ENCODE results near the gene FZD2.

Gene FZD2

DNA sequence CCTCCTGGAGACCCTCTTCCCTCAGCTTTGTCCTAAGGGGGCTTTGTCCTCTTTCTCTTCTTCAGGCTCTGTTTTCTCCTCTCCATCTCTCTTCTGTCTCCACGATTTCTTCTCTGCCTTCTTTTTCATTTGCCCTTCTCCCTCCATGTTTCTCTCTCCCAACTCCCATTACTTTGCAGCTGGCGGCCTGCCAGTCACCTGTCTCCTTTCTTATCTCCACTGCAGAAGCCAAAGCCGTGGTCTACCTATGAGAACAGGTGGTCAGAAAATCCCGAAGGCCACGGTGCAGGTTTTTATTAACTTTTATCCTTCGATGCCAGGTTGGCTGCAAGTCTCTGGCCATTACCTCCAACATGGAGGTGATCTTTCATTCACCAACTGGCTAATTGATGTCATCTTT is 45.1 kb downstream of the FZD2 start:
- Histone ChIP-seq H3K79me1 (replicated peaks; ENCODE audit: low read length, poor library complexity, severe bottlenecking) (no peaks in the 10 kb centered on the region), H3K27me3 (ENCODE audit: control insufficient read depth in 1 of 2, insufficient read depth in 1 of 2, low read length in 2 of 2) (no peaks in the 10 kb centered on the region), H3K18ac (ENCODE audit: low read depth in 1 of 2, low read length in 2 of 2) (no peak overlapping the region), H4K8ac (ENCODE audit: low read length) (no peak overlapping the region), H3K14ac (ENCODE audit: low read length in 2 of 2) (no peak overlapping the region), H3K4me1 (ENCODE audit: control insufficient read depth, insufficient read depth, low read depth, low read length) (peaks cover 39% of the 10 kb centered on the region), H3K4me2 (ENCODE audit: low read length, poor library complexity, severe bottlenecking) (no peak overlapping the region), H3K9me3 (ENCODE audit: control insufficient read depth, low read length) (peaks cover 3% of the 10 kb centered on the region), H3K36me3 (ENCODE audit: control insufficient read depth in 1 of 2, insufficient read depth in 2 of 2, low read depth in 1 of 2, low read length in 2 of 2) (no peaks in the 10 kb centered on the region), H2BK15ac (ENCODE audit: low read depth, poor library complexity, severe bottlenecking) (no peak overlapping the region), H3K27ac (ENCODE audit: low read length, poor library complexity, severe bottlenecking) (no peak overlapping the region), H2BK120ac (ENCODE audit: low read depth, low read length) (no peak overlapping the region), H3K9ac (ENCODE audit: low read length) (no peak overlapping the region), H2AK5ac (ENCODE audit: low read length, severe bottlenecking) (no peak overlapping the region), H2BK12ac (ENCODE audit: low read length in 2 of 2) (no peak overlapping the region), H2BK5ac (ENCODE audit: low read depth, low read length, poor library complexity, severe bottlenecking) (no peak overlapping the region), H4K91ac (ENCODE audit: low read length) (no peak overlapping the region), H2AFZ (ENCODE audit: low read depth, low read length) (no peak overlapping the region), H3K4me3 (ENCODE audit: insufficient read depth in 1 of 2, low read depth in 1 of 2, low read length in 2 of 2) (no peak overlapping the region), H3K23ac (ENCODE audit: low read length in 2 of 2) (no peak overlapping the region), H3K4ac (ENCODE audit: low read depth in 1 of 2, low read length in 2 of 2) (no peak overlapping the region)
- no peak for DNase-seq
- 80% methylated on average over 5 of the region's 6 CpGs for WGBS

DNA sequence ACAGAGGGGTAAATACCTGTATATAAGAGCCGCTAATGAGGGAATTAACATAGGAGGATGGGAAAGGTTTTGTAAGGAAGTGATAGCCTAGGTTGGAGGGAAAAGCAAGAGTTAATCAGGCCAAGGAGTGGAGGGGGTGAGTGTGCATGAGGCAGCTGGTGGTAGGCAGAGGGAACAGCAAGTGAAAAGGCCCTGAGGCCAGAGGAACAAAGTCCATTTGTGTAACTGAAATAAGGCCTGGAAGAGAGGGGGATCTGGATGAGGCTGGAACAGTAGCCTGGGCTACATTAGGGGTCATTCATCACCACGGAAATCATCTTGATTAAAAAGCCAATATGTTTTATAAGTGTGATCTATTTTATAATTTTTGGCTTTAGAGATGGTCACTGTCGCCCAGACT is 45.7 kb downstream of the FZD2 start:
- Histone ChIP-seq H3K4me2 (ENCODE audit: low read length, poor library complexity, severe bottlenecking) (no peak overlapping the region), H2AK5ac (ENCODE audit: low read length, severe bottlenecking) (peak overlapping the region; percentile 33), H2BK120ac (ENCODE audit: low read depth, low read length) (no peak overlapping the region), H2BK5ac (ENCODE audit: low read depth, low read length, poor library complexity, severe bottlenecking) (no peak overlapping the region), H3K36me3 (ENCODE audit: control insufficient read depth in 1 of 2, insufficient read depth in 2 of 2, low read depth in 1 of 2, low read length in 2 of 2) (no peaks in the 10 kb centered on the region), H3K14ac (ENCODE audit: low read length in 2 of 2) (no peak overlapping the region), H3K4me3 (ENCODE audit: insufficient read depth in 1 of 2, low read depth in 1 of 2, low read length in 2 of 2) (no peak overlapping the region), H3K4ac (ENCODE audit: low read depth in 1 of 2, low read length in 2 of 2) (no peak overlapping the region), H3K79me1 (replicated peaks; ENCODE audit: low read length, poor library complexity, severe bottlenecking) (no peaks in the 10 kb centered on the region), H2AFZ (ENCODE audit: low read depth, low read length) (no peak overlapping the region), H3K23ac (ENCODE audit: low read length in 2 of 2) (no peak overlapping the region), H4K8ac (ENCODE audit: low read length) (no peak overlapping the region), H3K4me1 (ENCODE audit: control insufficient read depth, insufficient read depth, low read depth, low read length) (peaks cover 40% of the 10 kb centered on the region), H2BK15ac (ENCODE audit: low read depth, poor library complexity, severe bottlenecking) (no peak overlapping the region), H3K9ac (ENCODE audit: low read length) (no peak overlapping the region), H3K27me3 (ENCODE audit: control insufficient read depth in 1 of 2, insufficient read depth in 1 of 2, low read length in 2 of 2) (no peaks in the 10 kb centered on the region), H2BK12ac (ENCODE audit: low read length in 2 of 2) (no peak overlapping the region), H4K91ac (ENCODE audit: low read length) (no peak overlapping the region), H3K9me3 (ENCODE audit: control insufficient read depth, low read length) (peaks cover 3% of the 10 kb centered on the region), H3K18ac (ENCODE audit: low read depth in 1 of 2, low read length in 2 of 2) (no peak overlapping the region), H3K27ac (ENCODE audit: low read length, poor library complexity, severe bottlenecking) (no peak overlapping the region)
- DNase-seq, result no peak
- over 99% methylated on average over 3 of the region's 3 CpGs for WGBS

DNA sequence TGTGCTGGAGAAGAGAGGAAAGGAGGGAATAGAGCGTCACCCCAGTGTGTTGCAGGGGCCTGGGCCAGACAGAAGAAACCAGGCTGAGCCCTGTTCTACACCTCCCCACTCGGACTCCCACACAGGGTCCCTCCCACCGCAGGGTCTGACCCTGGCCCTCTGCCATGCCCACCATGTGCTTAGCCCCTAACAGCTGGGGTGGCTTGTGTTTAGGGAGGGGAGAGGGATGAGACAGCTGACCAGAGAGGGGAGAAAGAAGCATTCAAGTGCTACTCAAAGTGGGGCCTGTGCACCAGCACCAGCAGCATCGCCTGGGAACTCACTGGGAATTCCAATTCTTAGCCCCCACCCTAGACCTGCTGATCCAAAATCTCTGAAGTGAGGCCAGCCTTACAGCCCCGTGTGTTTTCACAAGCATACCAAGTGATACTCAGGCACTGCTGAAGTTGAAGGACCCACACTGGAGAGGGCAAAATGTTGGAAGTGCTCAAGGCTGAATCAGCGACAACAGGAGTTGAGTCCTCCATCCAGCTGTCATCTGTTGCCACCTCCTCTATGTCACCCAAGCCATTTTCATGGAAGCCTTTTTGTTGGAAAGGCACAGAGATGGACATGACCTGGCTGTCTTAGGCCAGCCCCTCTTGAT is 47.0 kb downstream of the FZD2 start:
- no peaks in the 10 kb centered on the region for H3K27me3 ChIP-seq (ENCODE audit: control insufficient read depth in 1 of 2, insufficient read depth in 1 of 2, low read length in 2 of 2)
- H3K9me3 ChIP-seq (ENCODE audit: control insufficient read depth, low read length), result peaks cover 3% of the 10 kb centered on the region
- H4K91ac ChIP-seq (ENCODE audit: low read length), result no peak overlapping the region
- H3K23ac ChIP-seq (ENCODE audit: low read length in 2 of 2), result no peak overlapping the region
- H2AFZ ChIP-seq (ENCODE audit: low read depth, low read length), result no peak overlapping the region
- H2BK12ac ChIP-seq (ENCODE audit: low read length in 2 of 2), result no peak overlapping the region
- no peaks in the 10 kb centered on the region for H3K79me1 ChIP-seq (replicated peaks; ENCODE audit: low read length, poor library complexity, severe bottlenecking)
- no peak overlapping the region for H3K4ac ChIP-seq (ENCODE audit: low read depth in 1 of 2, low read length in 2 of 2)
- no peak overlapping the region for H2BK15ac ChIP-seq (ENCODE audit: low read depth, poor library complexity, severe bottlenecking)
- H3K9ac ChIP-seq (ENCODE audit: low read length), result no peak overlapping the region
- H3K27ac ChIP-seq (ENCODE audit: low read length, poor library complexity, severe bottlenecking), result peak overlapping the region; percentile 8
- no peaks in the 10 kb centered on the region for H3K36me3 ChIP-seq (ENCODE audit: control insufficient read depth in 1 of 2, insufficient read depth in 2 of 2, low read depth in 1 of 2, low read length in 2 of 2)
- DNase-seq, result no peak
- H3K4me2 ChIP-seq (ENCODE audit: low read length, poor library complexity, severe bottlenecking), result no peak overlapping the region
- peak overlapping the region; percentile 21 for H2AK5ac ChIP-seq (ENCODE audit: low read length, severe bottlenecking)
- H3K4me3 ChIP-seq (ENCODE audit: insufficient read depth in 1 of 2, low read depth in 1 of 2, low read length in 2 of 2), result no peak overlapping the region
- no peak overlapping the region for H2BK5ac ChIP-seq (ENCODE audit: low read depth, low read length, poor library complexity, severe bottlenecking)
- no peak overlapping the region for H3K14ac ChIP-seq (ENCODE audit: low read length in 2 of 2)
- peaks cover 47% of the 10 kb centered on the region for H3K4me1 ChIP-seq (ENCODE audit: control insufficient read depth, insufficient read depth, low read depth, low read length)
- H4K8ac ChIP-seq (ENCODE audit: low read length), result no peak overlapping the region
- no peak overlapping the region for H2BK120ac ChIP-seq (ENCODE audit: low read depth, low read length)
- 90% methylated on average over 5 of the region's 6 CpGs for WGBS
- H3K18ac ChIP-seq (ENCODE audit: low read depth in 1 of 2, low read length in 2 of 2), result no peak overlapping the region

DNA sequence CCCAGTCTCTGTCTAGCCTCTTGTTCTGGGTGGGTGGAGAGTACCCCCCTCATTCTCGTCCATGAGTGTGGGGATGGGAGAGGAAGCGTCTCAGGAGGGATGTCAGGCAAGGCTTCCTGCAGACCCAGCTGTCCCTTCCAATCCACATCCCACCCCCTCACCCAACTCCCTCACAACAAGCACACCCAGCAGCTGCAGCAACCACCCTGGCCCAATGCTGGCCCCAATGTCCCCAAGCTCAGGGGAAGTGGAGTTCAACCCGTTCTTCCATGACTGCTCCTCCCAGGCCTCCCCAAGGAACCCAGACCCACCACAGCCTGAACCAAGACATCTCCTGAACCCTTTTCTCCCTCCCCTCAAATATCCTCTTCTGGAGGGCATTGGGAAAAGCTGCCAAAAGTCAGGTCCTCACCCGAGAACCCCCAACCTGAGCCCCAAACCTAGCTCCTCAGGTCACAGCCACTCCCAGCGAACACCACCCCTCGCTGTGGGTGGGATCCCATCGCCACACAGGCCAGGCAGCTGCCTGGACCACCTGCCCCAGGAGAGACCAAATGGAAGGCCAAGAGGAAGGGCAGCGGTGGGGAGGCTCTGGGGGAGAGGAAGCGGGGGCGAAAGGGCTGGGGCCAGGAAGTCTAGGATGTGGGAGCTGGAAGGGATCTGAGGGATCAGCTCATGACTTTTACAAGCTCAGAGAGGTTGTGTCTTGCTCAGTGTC is 47.6 kb downstream of the FZD2 start:
- no peak overlapping the region for H3K14ac ChIP-seq (ENCODE audit: low read length in 2 of 2)
- no peak overlapping the region for H2BK15ac ChIP-seq (ENCODE audit: low read depth, poor library complexity, severe bottlenecking)
- no peaks in the 10 kb centered on the region for H3K36me3 ChIP-seq (ENCODE audit: control insufficient read depth in 1 of 2, insufficient read depth in 2 of 2, low read depth in 1 of 2, low read length in 2 of 2)
- H3K9me3 ChIP-seq (ENCODE audit: control insufficient read depth, low read length), result peaks cover 3% of the 10 kb centered on the region
- DNase-seq, result no peak
- no peak overlapping the region for H3K4me2 ChIP-seq (ENCODE audit: low read length, poor library complexity, severe bottlenecking)
- H2AK5ac ChIP-seq (ENCODE audit: low read length, severe bottlenecking), result peak overlapping the region; percentile 21
- H3K4me1 ChIP-seq (ENCODE audit: control insufficient read depth, insufficient read depth, low read depth, low read length), result peaks cover 41% of the 10 kb centered on the region
- WGBS, result 94% methylated on average over 10 of the region's 10 CpGs
- H3K23ac ChIP-seq (ENCODE audit: low read length in 2 of 2), result no peak overlapping the region
- H3K9ac ChIP-seq (ENCODE audit: low read length), result no peak overlapping the region
- H4K8ac ChIP-seq (ENCODE audit: low read length), result no peak overlapping the region
- no peak overlapping the region for H3K4me3 ChIP-seq (ENCODE audit: insufficient read depth in 1 of 2, low read depth in 1 of 2, low read length in 2 of 2)
- no peak overlapping the region for H3K18ac ChIP-seq (ENCODE audit: low read depth in 1 of 2, low read length in 2 of 2)
- H2BK12ac ChIP-seq (ENCODE audit: low read length in 2 of 2), result no peak overlapping the region
- H3K27ac ChIP-seq (ENCODE audit: low read length, poor library complexity, severe bottlenecking), result peak overlapping the region; percentile 8
- H4K91ac ChIP-seq (ENCODE audit: low read length), result no peak overlapping the region
- H2AFZ ChIP-seq (ENCODE audit: low read depth, low read length), result no peak overlapping the region
- H3K79me1 ChIP-seq (replicated peaks; ENCODE audit: low read length, poor library complexity, severe bottlenecking), result no peaks in the 10 kb centered on the region
- no peaks in the 10 kb centered on the region for H3K27me3 ChIP-seq (ENCODE audit: control insufficient read depth in 1 of 2, insufficient read depth in 1 of 2, low read length in 2 of 2)
- peak overlapping the region in 1 of 2 experiments; percentile 35 for H3K4ac ChIP-seq (ENCODE audit: low read depth in 1 of 2, low read length in 2 of 2)
- no peak overlapping the region for H2BK120ac ChIP-seq (ENCODE audit: low read depth, low read length)
- no peak overlapping the region for H2BK5ac ChIP-seq (ENCODE audit: low read depth, low read length, poor library complexity, severe bottlenecking)
